Fibroblast of peridontal ligament (primary cell): Measurements from ENCODE around the gene AKAP14.
"Not testable (repeated sequence)": the region's sequence is repeated elsewhere in the genome, so short reads cannot be mapped to it uniquely, and the experiment has no call there.

Experiments used
- DNase-seq: peaks from one replicate; pipeline ENCODE4 v3.0.0-alpha.2; 2010; ENCODE audit errors: extremely low read depth

AKAP14 gene

GRCh38 chrX:119895843-119896326 is at the start of gene AKAP14:
AKAP14 (plus strand) TSS chrX:119895893; CDS start chrX:119903224, 7,331 bp downstream.
- no peak for DNase-seq

GRCh38 chrX:119852382-119853353 is 43.0 kb upstream of the AKAP14 start, which contains the start of gene UPF3B:
UPF3B (minus strand) TSS chrX:119852963; CDS start chrX:119852928, 35 bp downstream.
- DNase-seq: peak; percentile 96

- no peak for DNase-seq
These were observed 42.2 kb upstream of the AKAP14 start for GRCh38 chrX:119853444-119853843.

- peak; percentile 31 for DNase-seq
These were observed 25.0 kb upstream of the AKAP14 start for GRCh38 chrX:119870626-119871131.

GRCh38 chrX:119871245-119871598 is 24.5 kb upstream of the AKAP14 start:
- no peak for DNase-seq

- peak; percentile 73 for DNase-seq
These were observed 23.9 kb upstream of the AKAP14 start, which contains the start of the genes NDUFA1 and RNF113A for GRCh38 chrX:119871599-119872395. NDUFA1 (plus strand) TSS chrX:119871832; CDS start chrX:119871912, 80 bp downstream. RNF113A (minus strand) TSS chrX:119871733; CDS start chrX:119871613, 120 bp downstream.

- no peak for DNase-seq
These were observed 17.0 kb upstream of the AKAP14 start for GRCh38 chrX:119878740-119879139.

- DNase-seq: no peak
These were observed 15.6 kb upstream of the AKAP14 start for GRCh38 chrX:119880076-119880475.

GRCh38 chrX:119880552-119881437 is 14.9 kb upstream of the AKAP14 start:
- DNase-seq: peak; percentile 61

- DNase-seq: peak; percentile 24
These were observed 9.9 kb upstream of the AKAP14 start for GRCh38 chrX:119885554-119886428.

- DNase-seq: peak; percentile 29
These were observed 7.8 kb upstream of the AKAP14 start for GRCh38 chrX:119887721-119888425.

GRCh38 chrX:119890626-119891025 is 5.1 kb upstream of the AKAP14 start:
- DNase-seq: not testable (repeated sequence)

GRCh38 chrX:119891961-119892692 is 3.6 kb upstream of the AKAP14 start:
- DNase-seq: not testable (repeated sequence)

GRCh38 chrX:119899125-119899524 is 3.4 kb downstream of the AKAP14 start:
- DNase-seq: no peak

- no peak for DNase-seq
These were observed 5.3 kb downstream of the AKAP14 start for GRCh38 chrX:119900976-119901375.

- DNase-seq: no peak
These were observed 20.6 kb downstream of the AKAP14 start for GRCh38 chrX:119916310-119916709.

- no peak for DNase-seq
These were observed 22.2 kb downstream of the AKAP14 start for GRCh38 chrX:119917877-119918276.

- no peak for DNase-seq
These were observed 24.3 kb downstream of the AKAP14 start for GRCh38 chrX:119919835-119920585.
